Ascending aorta (tissue), 2 donors: Measurements from ENCODE around the gene COL28A1. TPM values are rescaled to one million over a fixed set of nuclear protein-coding genes. Genes with fewer than 3 reads are reported as not detected.
"Not testable (repeated sequence)": the region's sequence is repeated elsewhere in the genome, so short reads cannot be mapped to it uniquely, and the experiment has no call there.

Experiments
- DNase-seq, 2 donors: peaks; one replicate each; pipeline ENCODE4 v3.0.0-alpha.2; 2019; ENCODE audit warnings: low spot score in 2 of 2
- H3K27ac ChIP-seq, 2 donors: fragments of 200-600 bp; sonication (generic); one replicate each; pipeline ENCODE4 v1.5.1; 2016 to 2017; ENCODE audit warnings: mild to moderate bottlenecking in 1 of 2
- H3K27me3 ChIP-seq: fragments of 200-600 bp; sonication (generic); one replicate; pipeline ENCODE4 v1.5.1; 2017
- H3K36me3 ChIP-seq, 2 donors: fragments of 200-600 bp; sonication (generic); one replicate each; pipeline ENCODE4 v1.5.1; 2016
- H3K4me1 ChIP-seq, 2 donors: fragments of 200-600 bp; sonication (generic); one replicate each; pipeline ENCODE4 v1.5.1; 2016 to 2017; ENCODE audit warnings: mild to moderate bottlenecking in 1 of 2
- H3K4me3 ChIP-seq, 2 donors: fragments of 200-600 bp; sonication (generic); one replicate each; pipeline ENCODE4 v1.5.1; 2016 to 2017; ENCODE audit warnings: mild to moderate bottlenecking in 1 of 2
- H3K9me3 ChIP-seq, 2 donors: fragments of 200-600 bp; sonication (generic); one replicate each; pipeline ENCODE4 v1.5.1; 2016
- intact Hi-C: fragments of 100-400 bp; cut with DNase I; formaldehyde crosslinking; loops from one replicate; pipeline ENCODE4 v1.15.1; 2023
- total RNA-seq: library from RNA; depleted of rRNA; stranded (reverse); fragments of >200 nt; gene quantifications from one replicate; pipeline ENCODE4 v1.1.0, GENCODE V29; 2016
- TF ChIP-seq, protein P1 (sequence below), 3 experiments: fragments of 200-600 bp in 2 of 3; fragments of 450-650 bp in 1 of 3; sonication (generic) in 2 of 3; IDR thresholded peaks; one replicate each; pipeline ENCODE4 v1.5.1; 2016 to 2019; ENCODE audit warnings: antibody characterized with exemption in 3 of 3, mild to moderate bottlenecking in 1 of 3, moderate library complexity in 1 of 3

Gene COL28A1
- total RNA-seq, 1 donor from 2014 or later = 0.11 TPM

DNA sequence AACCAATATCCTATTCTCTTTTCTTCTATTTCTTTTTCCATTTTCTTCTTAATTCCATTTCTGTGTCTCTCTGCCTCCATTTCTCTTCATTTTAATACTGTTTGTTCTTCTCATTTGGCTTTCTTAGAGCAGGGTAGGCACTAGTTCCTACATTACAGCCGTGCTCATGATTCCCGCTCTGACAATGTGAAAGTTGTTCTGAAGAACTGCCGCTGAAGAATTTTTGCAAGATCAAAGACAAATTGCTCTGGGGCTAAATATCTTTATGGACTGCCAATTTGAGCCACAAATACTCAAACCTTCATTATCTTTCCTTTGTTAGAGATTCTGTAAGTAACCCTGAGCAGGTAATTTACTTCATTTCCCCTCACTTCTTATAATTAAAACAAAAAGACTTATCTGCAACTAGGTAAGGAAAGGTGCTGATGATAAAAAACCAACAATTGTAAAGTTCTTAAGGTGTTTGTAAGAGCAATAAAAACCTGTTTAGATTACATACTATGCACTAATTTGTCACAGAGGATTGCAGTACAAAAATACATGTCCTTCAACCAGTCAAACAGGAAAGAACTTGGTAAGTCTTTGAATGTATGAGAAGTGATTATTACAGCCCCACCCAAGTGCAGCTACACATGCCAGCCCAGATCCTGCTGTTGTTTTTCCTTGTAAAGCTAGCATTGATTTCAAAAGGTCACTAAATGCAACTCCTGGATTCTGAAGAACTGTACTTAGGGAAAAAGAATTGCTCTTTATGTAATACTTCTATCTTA, 127.5 kb downstream of the COL28A1 start:
- Histone ChIP-seq H3K4me1 (no peaks in the 10 kb centered on the region), H3K27ac (no peak overlapping the region)
- intact Hi-C loops = no loop called here

DNA sequence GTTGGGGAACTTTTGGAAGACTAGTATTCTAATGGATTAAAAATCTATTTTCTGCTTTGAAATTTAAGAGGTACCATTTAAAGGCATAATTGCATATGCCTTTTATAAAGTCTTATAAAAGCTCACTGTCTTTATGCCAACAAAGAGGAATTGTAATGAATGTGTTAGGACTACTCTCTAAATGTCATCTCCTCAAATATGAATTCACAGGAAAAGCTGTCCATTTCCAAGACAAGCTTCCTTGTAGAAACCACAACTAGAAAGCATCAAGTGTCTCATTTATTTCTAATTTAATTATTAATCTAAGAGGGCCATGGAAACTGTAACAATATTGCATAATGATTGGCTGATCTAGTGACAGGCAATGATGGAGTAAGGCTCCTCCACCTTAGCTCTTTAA, 130.2 kb downstream of the COL28A1 start:
- DNase-seq = no peak
- Histone ChIP-seq H3K27ac (no peak overlapping the region), H3K27me3 (no peaks in the 10 kb centered on the region), H3K4me1 (no peaks in the 10 kb centered on the region), H3K4me3 (no peak overlapping the region), H3K36me3 (no peaks in the 10 kb centered on the region), H3K9me3 (no peaks in the 10 kb centered on the region)
- intact Hi-C loops = no loop called here
- TF ChIP-seq, protein P1, sequence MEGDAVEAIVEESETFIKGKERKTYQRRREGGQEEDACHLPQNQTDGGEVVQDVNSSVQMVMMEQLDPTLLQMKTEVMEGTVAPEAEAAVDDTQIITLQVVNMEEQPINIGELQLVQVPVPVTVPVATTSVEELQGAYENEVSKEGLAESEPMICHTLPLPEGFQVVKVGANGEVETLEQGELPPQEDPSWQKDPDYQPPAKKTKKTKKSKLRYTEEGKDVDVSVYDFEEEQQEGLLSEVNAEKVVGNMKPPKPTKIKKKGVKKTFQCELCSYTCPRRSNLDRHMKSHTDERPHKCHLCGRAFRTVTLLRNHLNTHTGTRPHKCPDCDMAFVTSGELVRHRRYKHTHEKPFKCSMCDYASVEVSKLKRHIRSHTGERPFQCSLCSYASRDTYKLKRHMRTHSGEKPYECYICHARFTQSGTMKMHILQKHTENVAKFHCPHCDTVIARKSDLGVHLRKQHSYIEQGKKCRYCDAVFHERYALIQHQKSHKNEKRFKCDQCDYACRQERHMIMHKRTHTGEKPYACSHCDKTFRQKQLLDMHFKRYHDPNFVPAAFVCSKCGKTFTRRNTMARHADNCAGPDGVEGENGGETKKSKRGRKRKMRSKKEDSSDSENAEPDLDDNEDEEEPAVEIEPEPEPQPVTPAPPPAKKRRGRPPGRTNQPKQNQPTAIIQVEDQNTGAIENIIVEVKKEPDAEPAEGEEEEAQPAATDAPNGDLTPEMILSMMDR (IDR thresholded peaks at IDR 0.05) = no peak

More for the DNA sequence above, 127.5 kb downstream of the COL28A1 start:
- Histone ChIP-seq H3K27me3 (no peaks in the 10 kb centered on the region), H3K4me3 (no peak overlapping the region), H3K9me3 (no peaks in the 10 kb centered on the region), H3K36me3 (no peaks in the 10 kb centered on the region)
- DNase-seq = no peak
- TF ChIP-seq, protein P1 (IDR thresholded peaks at IDR 0.05) = no peak

DNA sequence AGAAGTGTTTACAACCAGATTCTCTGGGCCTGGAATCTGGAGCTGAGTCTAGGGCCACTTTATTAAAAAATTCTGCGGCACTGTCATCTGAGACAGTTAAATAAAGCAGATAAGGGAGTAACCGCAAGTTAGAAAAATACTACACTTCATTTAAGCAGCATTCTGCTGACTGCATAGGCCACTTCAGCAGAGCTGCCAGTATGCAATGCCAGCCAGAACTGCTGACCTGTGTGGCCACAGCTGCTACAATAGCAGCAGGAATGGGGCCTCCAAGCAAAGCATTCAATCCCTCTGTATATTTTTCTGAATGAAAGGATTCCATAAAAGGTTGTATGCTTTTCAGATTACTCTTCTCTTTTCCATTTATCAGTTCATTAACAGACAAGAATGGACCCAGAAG, 136.0 kb downstream of the COL28A1 start:
- H3K27me3 ChIP-seq = no peaks in the 10 kb centered on the region
- no peaks in the 10 kb centered on the region for H3K4me1 ChIP-seq
- TF ChIP-seq, protein P1 (IDR thresholded peaks at IDR 0.05) = no peak
- no peak overlapping the region for H3K27ac ChIP-seq
- H3K9me3 ChIP-seq = no peaks in the 10 kb centered on the region
- no peak for DNase-seq
- H3K4me3 ChIP-seq = no peak overlapping the region
- no peaks in the 10 kb centered on the region for H3K36me3 ChIP-seq
- intact Hi-C loops = no loop called here

DNA sequence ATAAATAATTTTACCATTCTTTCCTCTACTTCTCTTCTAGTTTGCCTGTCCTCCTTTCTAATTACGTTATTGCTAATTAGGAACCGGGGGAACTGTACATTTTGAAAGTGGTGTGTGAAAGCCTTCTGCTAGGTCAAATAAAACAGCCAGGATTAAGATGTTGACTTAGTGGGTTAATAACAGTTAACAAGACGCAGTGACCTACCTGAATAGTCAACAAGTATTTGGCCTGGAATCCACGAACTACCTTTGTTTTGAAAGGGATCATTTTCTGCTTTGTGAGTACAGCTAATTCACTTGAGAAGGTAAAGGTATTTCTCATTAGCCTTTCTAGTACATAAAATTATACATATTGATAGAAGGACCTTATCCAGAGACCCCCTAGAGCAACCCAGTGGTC, 139.9 kb downstream of the COL28A1 start:
- H3K27me3 ChIP-seq = no peaks in the 10 kb centered on the region
- intact Hi-C loops = no loop called here
- H3K27ac ChIP-seq = no peak overlapping the region
- no peak overlapping the region for H3K4me3 ChIP-seq
- TF ChIP-seq, protein P1 (IDR thresholded peaks at IDR 0.05) = no peak
- H3K4me1 ChIP-seq = no peaks in the 10 kb centered on the region
- peaks cover 0 to 3% of the 10 kb centered on the region in 2 donors for H3K9me3 ChIP-seq
- DNase-seq = no peak
- H3K36me3 ChIP-seq = no peaks in the 10 kb centered on the region

DNA sequence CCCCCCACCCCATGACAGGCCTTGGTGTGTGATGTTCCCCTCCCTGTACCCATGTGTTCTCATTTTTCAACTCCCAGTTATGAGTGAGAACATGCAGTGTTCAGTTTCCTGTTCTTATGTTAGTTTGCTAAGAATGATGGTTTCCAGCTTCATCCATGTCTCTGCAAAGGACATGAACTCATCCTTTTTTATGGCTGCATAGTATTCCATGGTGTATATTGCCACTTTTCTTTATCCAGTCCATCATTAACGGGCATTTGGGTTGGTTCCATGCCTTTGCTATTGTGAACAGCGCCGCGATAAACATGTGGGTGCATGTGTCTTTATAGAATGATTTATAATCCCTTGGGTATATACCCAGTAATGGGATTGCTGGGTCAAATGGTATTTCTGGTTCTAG, 147.5 kb downstream of the COL28A1 start:
- H3K36me3 ChIP-seq, DNase-seq, intact Hi-C loops, H3K27ac ChIP-seq, H3K4me3 ChIP-seq, H3K27me3 ChIP-seq, H3K4me1 ChIP-seq, H3K9me3 ChIP-seq: not testable (repeated sequence)

DNA sequence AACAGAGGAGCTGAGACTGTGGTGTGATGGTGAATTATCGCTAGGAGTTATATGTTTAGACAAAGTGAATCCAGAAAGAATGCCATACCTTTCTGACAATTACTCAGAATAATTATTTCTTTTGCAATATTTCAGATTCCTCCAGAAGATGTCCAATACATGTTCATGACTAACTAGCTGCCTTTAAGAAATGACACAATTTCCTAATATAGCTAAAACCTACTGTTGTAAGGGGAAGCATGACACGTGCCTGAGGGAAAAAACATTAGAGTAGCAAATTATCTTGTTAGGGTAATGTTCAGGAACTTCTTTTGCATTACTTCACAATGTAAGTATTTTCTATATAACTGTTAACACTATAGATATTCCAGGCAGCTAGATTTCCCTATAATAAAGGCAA, 150.3 kb downstream of the COL28A1 start:
- H3K4me3 ChIP-seq = no peak overlapping the region
- no peak for DNase-seq
- H3K27ac ChIP-seq = no peak overlapping the region
- H3K27me3 ChIP-seq = no peaks in the 10 kb centered on the region
- H3K4me1 ChIP-seq = no peaks in the 10 kb centered on the region
- intact Hi-C loops = no loop called here
- H3K36me3 ChIP-seq = no peaks in the 10 kb centered on the region
- TF ChIP-seq, protein P1 (IDR thresholded peaks at IDR 0.05) = no peak
- peaks cover 0 to 4% of the 10 kb centered on the region in 2 donors for H3K9me3 ChIP-seq
